C4-2B (cell line): ENCODE data around the gene PTGER1.

ENCODE experiments used
- H3K27ac ChIP-seq: fragments of 450-650 bp; 2 replicates; pipeline ENCODE4 v1.5.1; 2017
- ZFX ChIP-seq: fragments of 450-650 bp; IDR thresholded peaks from 2 replicates; pipeline ENCODE4 v1.6.1; 2017
- TF ChIP-seq, protein P1 (sequence below): fragments of 450-650 bp; conservative IDR thresholded peaks from 2 replicates; pipeline ENCODE4 v1.5.1; 2017; ENCODE audit warnings: mild to moderate bottlenecking

PTGER1 gene

DNA sequence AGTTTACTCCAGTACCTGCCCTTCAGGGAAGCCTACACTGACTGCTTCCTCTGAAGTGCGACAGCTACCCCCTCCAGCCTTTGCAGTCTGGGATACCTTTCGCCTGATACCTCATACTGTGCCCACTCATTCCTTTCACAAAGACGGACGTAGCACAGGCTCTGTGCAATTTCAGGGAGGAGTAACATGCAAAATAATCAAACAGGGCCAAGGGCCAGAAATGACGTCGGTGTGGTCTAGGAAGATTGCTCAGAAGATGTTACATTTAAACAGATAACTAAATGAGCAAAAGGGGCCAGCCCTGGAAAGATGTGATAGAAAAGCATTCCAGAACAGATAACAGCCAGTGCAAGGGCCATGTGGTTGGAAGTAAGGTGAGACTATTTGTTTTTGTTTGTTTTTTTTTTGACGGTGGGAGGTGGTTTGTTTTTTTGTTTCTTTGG lies 49.4 kb downstream of the PTGER1 start:
- TF ChIP-seq, protein P1, sequence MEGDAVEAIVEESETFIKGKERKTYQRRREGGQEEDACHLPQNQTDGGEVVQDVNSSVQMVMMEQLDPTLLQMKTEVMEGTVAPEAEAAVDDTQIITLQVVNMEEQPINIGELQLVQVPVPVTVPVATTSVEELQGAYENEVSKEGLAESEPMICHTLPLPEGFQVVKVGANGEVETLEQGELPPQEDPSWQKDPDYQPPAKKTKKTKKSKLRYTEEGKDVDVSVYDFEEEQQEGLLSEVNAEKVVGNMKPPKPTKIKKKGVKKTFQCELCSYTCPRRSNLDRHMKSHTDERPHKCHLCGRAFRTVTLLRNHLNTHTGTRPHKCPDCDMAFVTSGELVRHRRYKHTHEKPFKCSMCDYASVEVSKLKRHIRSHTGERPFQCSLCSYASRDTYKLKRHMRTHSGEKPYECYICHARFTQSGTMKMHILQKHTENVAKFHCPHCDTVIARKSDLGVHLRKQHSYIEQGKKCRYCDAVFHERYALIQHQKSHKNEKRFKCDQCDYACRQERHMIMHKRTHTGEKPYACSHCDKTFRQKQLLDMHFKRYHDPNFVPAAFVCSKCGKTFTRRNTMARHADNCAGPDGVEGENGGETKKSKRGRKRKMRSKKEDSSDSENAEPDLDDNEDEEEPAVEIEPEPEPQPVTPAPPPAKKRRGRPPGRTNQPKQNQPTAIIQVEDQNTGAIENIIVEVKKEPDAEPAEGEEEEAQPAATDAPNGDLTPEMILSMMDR: no peak
- TF ChIP-seq ZFX: no peak
- H3K27ac ChIP-seq: no peak overlapping the region
